ENCODE measurements around the gene WNT4. TPM values are rescaled to one million over a fixed set of nuclear protein-coding genes. Genes with fewer than 3 reads are reported as not detected.
A peak's percentile ranks its signal among the peaks of the same experiment; 100 is the strongest.

WNT4 gene
- total and polyA plus RNA-seq, 10 donors = 0.07 to 0.47 (median 0.16) TPM; not detected in 1

- H3K27ac ChIP-seq = peak overlapping the region in 2 of 8 donors; percentile 11 to 70
- peak; percentile 74 for DNase-seq
- intact Hi-C loops (cut with DNase I; ENCODE audit: low total_unique reads) = no loop called here
- no peaks in the 10 kb centered on the region for H3K9me3 ChIP-seq
- H3K4me1 ChIP-seq = peaks cover 10 to 49% (median 33%) of the 10 kb centered on the region in 6 donors
- TF ChIP-seq POLR2AphosphoS5 (IDR thresholded peaks at IDR 0.05) (peak in 2 of 3 donors; percentile 54 to 76), CTCF (IDR thresholded peaks at IDR 0.05 in 8 of 11, conservative IDR thresholded peaks at IDR 0.05 in 3 of 11) (no peak)
- no peak overlapping the region for H3K4me3 ChIP-seq
- WGBS, 5 donors = 94 to 96% (median 95%) methylated on average over 35 to 44 of the region's 44 CpGs
- H3K27me3 ChIP-seq (replicated peaks in 1 of 7) = no peaks in the 10 kb centered on the region
- H3K36me3 ChIP-seq = peaks cover 0 to 70% (median 12%) of the 10 kb centered on the region in 6 donors
Observed at GRCh38 chr1:22119626-22120468, 23.1 kb downstream of the WNT4 start.

- intact Hi-C loops (cut with DNase I; ENCODE audit: low total_unique reads) = no loop called here
- WGBS, 5 donors = 65 to 78% (median 72%) methylated on average over 7 to 8 of the region's 8 CpGs
- H3K27me3 ChIP-seq (replicated peaks in 1 of 7) = no peaks in the 10 kb centered on the region
- no peak overlapping the region for H3K4me3 ChIP-seq
- peaks cover 0 to 84% (median 12%) of the 10 kb centered on the region in 6 donors for H3K36me3 ChIP-seq
- no peaks in the 10 kb centered on the region for H3K9me3 ChIP-seq
- DNase-seq = peak; percentile 59
- peak in 2 of 3 donors; percentile 25 to 49 for TF ChIP-seq POLR2AphosphoS5 (IDR thresholded peaks at IDR 0.05)
- no peak for TF ChIP-seq POLR2A (IDR thresholded peaks at IDR 0.05)
- peaks cover 19 to 63% (median 44%) of the 10 kb centered on the region in 6 donors for H3K4me1 ChIP-seq
- H3K27ac ChIP-seq = peak overlapping the region in 4 of 8 donors; percentile 10 to 70 (median 34)
Observed at GRCh38 chr1:22118291-22118992, 24.5 kb downstream of the WNT4 start.

GRCh38 chr1:22117851-22118250, 25.0 kb downstream of the WNT4 start:
- H3K4me3 ChIP-seq = no peak overlapping the region
- WGBS, 5 donors = 62 to 96% (median 86%) methylated on average over 5 of the region's 5 CpGs
- H3K36me3 ChIP-seq = peaks cover 0 to 90% (median 13%) of the 10 kb centered on the region in 6 donors
- TF ChIP-seq POLR2A (IDR thresholded peaks at IDR 0.05) (no peak), POLR2AphosphoS5 (IDR thresholded peaks at IDR 0.05) (no peak)
- peak overlapping the region in 4 of 8 donors; percentile 10 to 70 (median 34) for H3K27ac ChIP-seq
- H3K9me3 ChIP-seq = no peaks in the 10 kb centered on the region
- peaks cover 19 to 69% (median 46%) of the 10 kb centered on the region in 6 donors for H3K4me1 ChIP-seq
- intact Hi-C loops (cut with DNase I; ENCODE audit: low total_unique reads) = no loop called here
- DNase-seq = no peak
- no peaks in the 10 kb centered on the region for H3K27me3 ChIP-seq (replicated peaks in 1 of 7)

GRCh38 chr1:22117238-22117637, 25.7 kb downstream of the WNT4 start:
- 46 to 67% (median 64%) methylated on average over 4 of the region's 4 CpGs for WGBS, 5 donors
- no peaks in the 10 kb centered on the region for H3K27me3 ChIP-seq (replicated peaks in 1 of 7)
- intact Hi-C loops (cut with DNase I; ENCODE audit: low total_unique reads) = no loop called here
- no peak overlapping the region for H3K4me3 ChIP-seq
- peaks cover 19 to 76% (median 49%) of the 10 kb centered on the region in 6 donors for H3K4me1 ChIP-seq
- no peak for TF ChIP-seq POLR2AphosphoS5 (IDR thresholded peaks at IDR 0.05)
- TF ChIP-seq POLR2A (IDR thresholded peaks at IDR 0.05) = no peak
- TF ChIP-seq CTCF (IDR thresholded peaks at IDR 0.05 in 8 of 11, conservative IDR thresholded peaks at IDR 0.05 in 3 of 11) = no peak
- peaks cover 0 to 96% (median 14%) of the 10 kb centered on the region in 6 donors for H3K36me3 ChIP-seq
- H3K9me3 ChIP-seq = no peaks in the 10 kb centered on the region
- peak overlapping the region in 4 of 8 donors; percentile 7 to 70 (median 34) for H3K27ac ChIP-seq
- no peak for DNase-seq
